CD4-positive, alpha-beta T cell (primary cell): ENCODE data around the gene TDG. TPM values are rescaled to one million over a fixed set of nuclear protein-coding genes. Genes with fewer than 3 reads are reported as not detected.

ENCODE experiments used
- ATAC-seq: fragments of 200-7000 bp; cut with Tn5 transposase; one replicate; pipeline ENCODE4 v1.10.0; 2022; ENCODE audit warnings: mild to moderate bottlenecking; ENCODE audit not compliant: poor library complexity
- CTCF ChIA-PET: fragments of 350-600 bp; sonication (Branson Sonifier 250); formaldehyde crosslinking; loops from one replicate; lab custom pipeline; 2021; ENCODE audit warnings: antibody characterized with exemption, inconsistent platforms; lab: Charles Lee
- POLR2A ChIA-PET: fragments of 350-600 bp; sonication (Branson Sonifier 250); formaldehyde crosslinking; loops from one replicate; lab custom pipeline; 2021; ENCODE audit warnings: antibody characterized with exemption, inconsistent platforms; lab: Charles Lee
- DNase-seq, 14 experiments: peaks; one replicate each; pipeline ENCODE4 v3.0.0-alpha.2; 2013 to 2020; ENCODE audit warnings: mixed read lengths in 2 of 14
- H3K27ac ChIP-seq, 2 donors: one replicate each; pipeline versions ENCODE4 v1.5.1 to v1.7.0; 2013; ENCODE audit warnings: low read length in 2 of 2, low read depth in 1 of 2, mild to moderate bottlenecking in 1 of 2
- H3K27me3 ChIP-seq, 2 experiments: 1 replicate in 1 of 2; 2 replicates in 1 of 2; pipeline versions ENCODE4 v1.6.1 to v1.7.0; 2013; ENCODE audit warnings: low read length in 2 of 2, control low read depth in 1 of 2, mild to moderate bottlenecking in 1 of 2, moderate library complexity in 1 of 2; ENCODE audit not compliant: insufficient read depth in 2 of 2, control insufficient read depth in 1 of 2
- H3K36me3 ChIP-seq: one replicate; pipeline ENCODE4 v1.6.1; 2013; ENCODE audit warnings: low read length, control low read depth; ENCODE audit not compliant: insufficient read depth
- H3K4me1 ChIP-seq: one replicate; pipeline ENCODE4 v1.6.1; 2013; ENCODE audit warnings: low read length, control low read depth; ENCODE audit not compliant: insufficient read depth
- H3K4me3 ChIP-seq: one replicate; pipeline ENCODE4 v1.5.1; 2013; ENCODE audit warnings: mild to moderate bottlenecking, low read length, moderate library complexity
- H3K9me3 ChIP-seq, 2 experiments: 1 replicate in 1 of 2; 2 replicates in 1 of 2; pipeline versions ENCODE4 v1.6.1 to v1.7.0; 2013; ENCODE audit warnings: low read length in 2 of 2, mild to moderate bottlenecking in 2 of 2, control low read depth in 1 of 2, moderate library complexity in 1 of 2; ENCODE audit not compliant: control insufficient read depth in 1 of 2, insufficient read depth in 1 of 2
- H3K27ac Mint-ChIP-seq: one replicate; pipeline ENCODE4 v1.8.0; 2020; ENCODE audit warnings: mixed read lengths
- H3K27me3 Mint-ChIP-seq: one replicate; pipeline ENCODE4 v1.8.0; 2021; ENCODE audit warnings: mixed read lengths
- H3K36me3 Mint-ChIP-seq: one replicate; pipeline ENCODE4 v1.8.0; 2021; ENCODE audit warnings: low read depth, mixed read lengths
- H3K4me1 Mint-ChIP-seq: one replicate; pipeline ENCODE4 v1.8.0; 2021; ENCODE audit warnings: low read depth, mixed read lengths
- H3K4me3 Mint-ChIP-seq: one replicate; pipeline ENCODE4 v1.8.0; 2020; ENCODE audit warnings: mild to moderate bottlenecking, mixed read lengths
- H3K9me3 Mint-ChIP-seq: one replicate; pipeline ENCODE4 v1.8.0; 2020; ENCODE audit warnings: mixed read lengths
- intact Hi-C, 2 experiments: fragments of 100-400 bp; cut with DNase I in 1 of 2; cut with micrococcal nuclease in 1 of 2; formaldehyde crosslinking; loops; one replicate each; pipeline versions ENCODE4 v1.15.1 to v1.9.0; 2023 to 2025; cut with DNase I, micrococcal nuclease
- total RNA-seq, 174 experiments: library from RNA in 2 of 174; stranded (reverse) in 2 of 174; gene quantifications; one replicate each; pipeline ENCODE4 v1.2.3 and lab custom pipeline; 2021 to 2026
- TF ChIP-seq, protein P1 (sequence below): fragments of 200-600 bp; IDR thresholded peaks from one replicate; pipeline ENCODE4 v1.8.0; 2022; ENCODE audit warnings: antibody characterized with exemption, mild to moderate bottlenecking

Gene TDG
- total RNA-seq, 2 experiments from 2014 or later = 27.5 to 29.6 TPM

DNA sequence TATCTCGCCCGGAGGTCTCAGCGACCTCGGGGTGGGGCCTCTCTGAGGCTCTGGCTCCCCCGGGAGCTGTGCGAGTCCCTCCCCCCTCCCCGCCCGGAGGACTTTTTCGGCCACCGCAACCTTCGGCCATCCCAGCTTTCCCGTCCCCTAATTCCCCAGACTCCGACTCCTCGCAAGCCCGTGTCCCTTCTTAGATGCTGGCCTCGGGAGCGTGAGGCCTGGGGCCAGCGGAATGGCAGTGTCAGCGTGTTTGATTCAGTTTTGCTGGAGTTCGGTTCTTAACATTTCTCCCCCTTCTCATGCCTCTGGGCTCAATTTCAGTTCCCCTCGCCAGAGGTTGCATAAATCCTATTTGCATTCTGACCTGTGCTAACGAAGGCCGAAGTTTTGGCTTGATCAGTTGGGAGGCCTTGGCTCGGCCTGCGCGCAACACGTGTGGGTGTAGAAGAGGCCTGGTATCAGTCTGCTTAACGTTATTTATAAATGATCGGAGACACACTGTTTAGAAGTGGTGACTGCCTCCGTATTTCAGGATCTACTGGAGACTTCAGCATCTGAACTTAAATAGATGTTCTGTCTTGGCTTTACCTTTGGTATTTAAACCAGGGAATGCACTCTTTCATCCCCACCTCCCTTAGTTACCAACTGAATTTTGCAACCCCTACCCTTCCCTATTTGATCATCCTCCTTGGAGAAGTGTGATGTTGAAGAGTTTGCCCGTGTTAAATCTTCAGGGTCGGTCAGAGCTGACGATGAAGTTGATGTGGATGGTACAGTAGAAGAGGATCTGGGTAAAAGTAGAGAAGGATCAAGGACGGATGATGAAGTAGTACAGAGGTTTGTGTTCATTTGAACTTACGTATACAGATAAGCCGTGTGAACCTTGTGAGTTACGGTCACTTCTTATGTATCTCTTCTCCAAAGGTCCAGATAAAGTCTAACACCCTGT lies 34.6 kb upstream of the TDG start:
- peaks cover 51% of the 10 kb centered on the region for H3K4me1 ChIP-seq
- intact Hi-C loops = loop anchor here (1.0 to 10.0 kb wide), 8 partner anchors 26 to 354 kb away; partner anchors contain the start of genes HCFC2 (in 2 of the 2), TDG (in 2 of the 2) and NT5DC3 (in 1 of the 2)
- TF ChIP-seq, protein P1, sequence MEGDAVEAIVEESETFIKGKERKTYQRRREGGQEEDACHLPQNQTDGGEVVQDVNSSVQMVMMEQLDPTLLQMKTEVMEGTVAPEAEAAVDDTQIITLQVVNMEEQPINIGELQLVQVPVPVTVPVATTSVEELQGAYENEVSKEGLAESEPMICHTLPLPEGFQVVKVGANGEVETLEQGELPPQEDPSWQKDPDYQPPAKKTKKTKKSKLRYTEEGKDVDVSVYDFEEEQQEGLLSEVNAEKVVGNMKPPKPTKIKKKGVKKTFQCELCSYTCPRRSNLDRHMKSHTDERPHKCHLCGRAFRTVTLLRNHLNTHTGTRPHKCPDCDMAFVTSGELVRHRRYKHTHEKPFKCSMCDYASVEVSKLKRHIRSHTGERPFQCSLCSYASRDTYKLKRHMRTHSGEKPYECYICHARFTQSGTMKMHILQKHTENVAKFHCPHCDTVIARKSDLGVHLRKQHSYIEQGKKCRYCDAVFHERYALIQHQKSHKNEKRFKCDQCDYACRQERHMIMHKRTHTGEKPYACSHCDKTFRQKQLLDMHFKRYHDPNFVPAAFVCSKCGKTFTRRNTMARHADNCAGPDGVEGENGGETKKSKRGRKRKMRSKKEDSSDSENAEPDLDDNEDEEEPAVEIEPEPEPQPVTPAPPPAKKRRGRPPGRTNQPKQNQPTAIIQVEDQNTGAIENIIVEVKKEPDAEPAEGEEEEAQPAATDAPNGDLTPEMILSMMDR = no peak
- H3K27me3 ChIP-seq = no peaks in the 10 kb centered on the region
- peak overlapping the region; percentile 97 for H3K27ac Mint-ChIP-seq
- H3K9me3 ChIP-seq = no peaks in the 10 kb centered on the region
- peak overlapping the region; percentile 95 for H3K4me3 Mint-ChIP-seq
- DNase-seq = peak in 5 of 14 experiments; percentile 12 to 49 (median 22)
- CTCF ChIA-PET = interaction anchor here (1.6 kb wide), 1 partner anchor 178 kb away, joined by 4 read pairs; no protein-coding TSS in a partner anchor
- peak overlapping the region; percentile 86 to 93 for H3K27ac ChIP-seq
- H3K36me3 ChIP-seq = peaks cover 38% of the 10 kb centered on the region
- POLR2A ChIA-PET = interaction anchor here (1.8 to 5.1 kb wide), 8 partner anchors 19 to 207 kb away, joined by 8 to 213 read pairs (median 50); partner anchors contain the start of genes NFYB, NT5DC3 and TDG
- H3K4me3 ChIP-seq = peak overlapping the region; percentile 92
- H3K9me3 Mint-ChIP-seq = no peaks in the 10 kb centered on the region
- peaks cover 80% of the 10 kb centered on the region for H3K4me1 Mint-ChIP-seq
- peaks cover 4% of the 10 kb centered on the region for H3K27me3 Mint-ChIP-seq
- H3K36me3 Mint-ChIP-seq = peaks cover 70% of the 10 kb centered on the region
- no peak for ATAC-seq

DNA sequence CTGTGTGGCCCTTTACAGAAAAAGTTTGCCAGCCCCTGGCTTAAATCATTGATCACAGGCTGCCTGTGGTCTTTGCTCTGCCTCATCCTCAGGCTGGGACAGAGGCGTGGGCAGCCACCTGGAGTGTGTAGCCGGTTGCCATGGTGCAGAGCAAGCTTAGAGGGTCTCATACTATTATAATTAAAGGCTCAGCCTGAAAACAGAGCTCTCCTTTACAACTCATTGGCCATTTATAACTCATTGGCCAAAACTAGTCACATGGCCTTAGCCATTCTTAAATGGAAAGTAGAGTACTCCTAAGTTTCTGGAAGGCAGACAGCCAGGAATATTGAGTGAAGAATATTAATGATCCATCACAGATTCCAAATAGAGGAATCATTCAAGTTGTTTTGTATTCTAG lies 32.4 kb upstream of the TDG start:
- Histone ChIP-seq H3K4me1 (peaks cover 46% of the 10 kb centered on the region), H3K9me3 (no peaks in the 10 kb centered on the region), H3K27ac (no peak overlapping the region), H3K36me3 (peaks cover 60% of the 10 kb centered on the region), H3K27me3 (no peaks in the 10 kb centered on the region), H3K4me3 (no peak overlapping the region)
- no peaks in the 10 kb centered on the region for H3K9me3 Mint-ChIP-seq
- H3K4me1 Mint-ChIP-seq = peaks cover 74% of the 10 kb centered on the region
- peaks cover 4% of the 10 kb centered on the region for H3K27me3 Mint-ChIP-seq
- H3K27ac Mint-ChIP-seq = peak overlapping the region; percentile 25
- intact Hi-C loops = loop anchor here in 1 of 2 experiments (10.0 kb wide), 1 partner anchor 352 kb away; no protein-coding TSS in a partner anchor
- no peak for ATAC-seq
- TF ChIP-seq, protein P1 = no peak
- DNase-seq = no peak
- ChIA-PET CTCF (no interaction called here), POLR2A (interaction anchor here (0.6 kb wide), 1 partner anchor 32 kb away, joined by 3 read pairs; the partner anchor contains the start of gene TDG)
- no peak overlapping the region for H3K4me3 Mint-ChIP-seq
- peaks cover 92% of the 10 kb centered on the region for H3K36me3 Mint-ChIP-seq

DNA sequence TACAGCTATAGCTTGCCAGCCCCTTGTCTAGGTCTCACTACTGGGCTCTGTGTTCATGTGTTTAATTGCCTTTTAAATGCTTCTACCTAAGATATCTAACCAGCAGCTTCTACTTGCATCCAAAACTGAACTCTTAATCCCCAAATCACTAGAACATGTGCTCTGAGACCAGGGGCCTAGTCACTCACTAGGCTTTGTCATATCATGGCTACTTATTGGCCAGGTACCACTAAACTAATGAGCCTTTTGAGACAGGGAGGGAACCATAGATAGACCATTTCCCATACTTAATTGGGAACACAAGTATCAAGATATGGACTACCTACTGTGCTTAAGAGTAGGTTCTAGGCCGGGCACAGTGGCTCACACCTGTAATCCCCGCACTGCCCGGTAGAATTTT lies 29.0 kb upstream of the TDG start:
- DNase-seq (no peak), ATAC-seq (no peak)
- H3K4me1 ChIP-seq = peaks cover 25% of the 10 kb centered on the region
- ChIA-PET CTCF (interaction anchor here (1.2 kb wide), 1 partner anchor 173 kb away, joined by 3 read pairs; no protein-coding TSS in a partner anchor), POLR2A (interaction anchor here (0.7 to 2.8 kb wide), 5 partner anchors 8 to 128 kb away, joined by 3 to 13 read pairs (median 5); partner anchors contain the start of genes HCFC2 and TDG)
- peaks cover 99% of the 10 kb centered on the region for H3K36me3 Mint-ChIP-seq
- H3K36me3 ChIP-seq = peaks cover 94% of the 10 kb centered on the region
- no peak overlapping the region for H3K27ac ChIP-seq
- H3K4me3 Mint-ChIP-seq = peak overlapping the region; percentile 4
- peak overlapping the region; percentile 43 for H3K27ac Mint-ChIP-seq
- TF ChIP-seq, protein P1 = no peak
- intact Hi-C loops = loop anchor here in 1 of 2 experiments (10.0 kb wide), 1 partner anchor 348 kb away; no protein-coding TSS in a partner anchor
- H3K9me3 Mint-ChIP-seq = no peaks in the 10 kb centered on the region
- H3K4me3 ChIP-seq = no peak overlapping the region
- H3K27me3 Mint-ChIP-seq = no peaks in the 10 kb centered on the region
- no peaks in the 10 kb centered on the region for H3K9me3 ChIP-seq
- no peaks in the 10 kb centered on the region for H3K27me3 ChIP-seq
- peaks cover 52% of the 10 kb centered on the region for H3K4me1 Mint-ChIP-seq
